Thoracic aorta endothelial cell (primary cell): Measurements from ENCODE around the gene BAZ2A. TPM values are rescaled to one million over a fixed set of nuclear protein-coding genes. Genes with fewer than 3 reads are reported as not detected.

Experiments
- small RNA-seq: library from RNA; depleted of rRNA; stranded (forward); fragments of <200 nt; gene quantifications from one replicate; pipeline ENCODE3, GENCODE V24; 2012
- total RNA-seq: library from RNA; depleted of rRNA; stranded (reverse); fragments of >200 nt; gene quantifications from 2 replicates; pipeline ENCODE4 v1.2.3, GENCODE V29; 2012

BAZ2A gene
- 54.4 and 69.6 TPM in 2 replicates for total RNA-seq

GRCh38 chr12:56630180-56630632 lies at the start of gene BAZ2A:
TSS of gene BAZ2A (minus strand) at chr12:56630326. CDS start at chr12:56617530, 12,796 bp downstream.

GRCh38 chr12:56645717-56646446 lies 15.8 kb upstream of the BAZ2A start, which contains the start of gene ATP5F1B:
TSS of gene ATP5F1B (minus strand) at chr12:56645984. CDS start at chr12:56645963, 21 bp downstream.

Small RNA genes within 50 kb of the gene (small RNA-seq; reads per million reads assigned to genes)
- gene RN7SL809P: not detected
- not detected for gene RNU6-343P
- gene SNORD59A: 2,776 reads per million, percentile 100 among the genes with 10 or more reads in this experiment

Other genes starting within 250 kb of the BAZ2A start
- gene TIMELESS, start 180.9 kb downstream of the BAZ2A start, total RNA-seq: 14.6 and 17.9 TPM in 2 replicates
- gene MIP, start 175.7 kb downstream of the BAZ2A start, total RNA-seq: not detected in 2 replicates
- 2.6 and 2.7 TPM in 2 replicates for gene SPRYD4, start 161.7 kb downstream of the BAZ2A start, total RNA-seq
- 0.13 and 0.22 TPM in 2 replicates for gene GLS2, start 142.2 kb downstream of the BAZ2A start, total RNA-seq
- 43.8 and 53.7 TPM in 2 replicates for gene RBMS2, start 108.5 kb downstream of the BAZ2A start, total RNA-seq
- 679 and 680 TPM in 2 replicates for gene ATP5F1B, start 15.7 kb upstream of the BAZ2A start, total RNA-seq
- 210 and 239 TPM in 2 replicates for gene PTGES3, start 58.0 kb upstream of the BAZ2A start, total RNA-seq
- 1,195 and 1,204 TPM in 2 replicates for gene NACA, start 95.0 kb upstream of the BAZ2A start, total RNA-seq
- 21.8 and 35.1 TPM in 2 replicates for gene PRIM1, start 122.0 kb upstream of the BAZ2A start, total RNA-seq
- gene HSD17B6, start 133.0 kb upstream of the BAZ2A start, total RNA-seq: 0.27 and 0.43 TPM in 2 replicates